HG02840 (cell line): Measurements from ENCODE around the gene PTMS.

ENCODE experiments used
- ATAC-seq: cut with Tn5 transposase; IDR thresholded peaks from one replicate; pipeline ENCODE4 v1.9.1; 2021; ENCODE audit warnings: mild to moderate bottlenecking, moderate library complexity, moderate number of reproducible peaks; ENCODE audit not compliant: unreplicated experiment, low FRiP score

Gene PTMS

GRCh38 chr12:6751767-6752166 lies 14.4 kb upstream of the PTMS start:
- no peak for ATAC-seq

GRCh38 chr12:6752167-6752920 lies 13.8 kb upstream of the PTMS start:
- ATAC-seq = peak; percentile 8

GRCh38 chr12:6752921-6753771 lies 13.0 kb upstream of the PTMS start, which contains the start of gene MLF2:
TSS of gene MLF2 (minus strand) at chr12:6753141. CDS start at chr12:6752334, 807 bp downstream.
- ATAC-seq = peak; percentile 82

- no peak for ATAC-seq
These were observed 12.3 kb upstream of the PTMS start for GRCh38 chr12:6753772-6754356.

GRCh38 chr12:6754411-6754810 lies 11.8 kb upstream of the PTMS start:
- ATAC-seq = no peak

GRCh38 chr12:6757028-6757690 lies 9.0 kb upstream of the PTMS start:
- ATAC-seq = no peak

- no peak for ATAC-seq
These were observed 7.6 kb upstream of the PTMS start for GRCh38 chr12:6758506-6759095.

GRCh38 chr12:6759741-6760140 lies 6.4 kb upstream of the PTMS start:
- ATAC-seq = no peak

- ATAC-seq = no peak
These were observed 2.8 kb upstream of the PTMS start for GRCh38 chr12:6763380-6763779.

GRCh38 chr12:6764011-6764828 lies 1.9 kb upstream of the PTMS start:
- ATAC-seq = peak; percentile 63

- ATAC-seq = no peak
These were observed 1.0 kb upstream of the PTMS start for GRCh38 chr12:6765048-6765633.

- ATAC-seq = peak; percentile 48
These were observed 637 bp downstream of the PTMS start for GRCh38 chr12:6766651-6767349.

GRCh38 chr12:6767353-6768319 lies 1.5 kb downstream of the PTMS start:
- no peak for ATAC-seq

GRCh38 chr12:6768437-6768914 lies 2.3 kb downstream of the PTMS start:
- no peak for ATAC-seq

GRCh38 chr12:6768990-6769389 lies 2.8 kb downstream of the PTMS start:
- no peak for ATAC-seq

GRCh38 chr12:6769666-6770065 lies 3.5 kb downstream of the PTMS start:
- ATAC-seq = no peak

GRCh38 chr12:6770094-6770493 lies 3.9 kb downstream of the PTMS start:
- no peak for ATAC-seq
